GM21515 (cell line): ENCODE data around the gene HFE.
A peak's percentile ranks its signal among the peaks of the same experiment; 100 is the strongest.
"Not testable (repeated sequence)": the region's sequence is repeated elsewhere in the genome, so short reads cannot be mapped to it uniquely, and the experiment has no call there.

ENCODE experiments used
- ATAC-seq: cut with Tn5 transposase; IDR thresholded peaks from one replicate; pipeline ENCODE4 v1.9.1; 2021; ENCODE audit not compliant: unreplicated experiment

Gene HFE

GRCh38 chr6:26087284-26088115 lies at the start of gene HFE:
Gene HFE (plus strand): TSS chr6:26087429. CDS start chr6:26087441, 12 bp downstream.
- no peak for ATAC-seq

GRCh38 chr6:26041946-26042345 lies 45.3 kb upstream of the HFE start:
- ATAC-seq: no peak

- ATAC-seq: peak; percentile 64
Observed at GRCh38 chr6:26043384-26044139, 43.7 kb upstream of the HFE start.

GRCh38 chr6:26044140-26045064 lies 42.8 kb upstream of the HFE start:
- ATAC-seq: peak; percentile 23

- ATAC-seq: peak; percentile 46
Observed at GRCh38 chr6:26045065-26045927, 41.9 kb upstream of the HFE start.

GRCh38 chr6:26045928-26046368 lies 41.3 kb upstream of the HFE start:
- ATAC-seq: no peak

GRCh38 chr6:26047329-26047728 lies 39.9 kb upstream of the HFE start:
- ATAC-seq: not testable (repeated sequence)

- no peak for ATAC-seq
Observed at GRCh38 chr6:26048590-26048989, 38.6 kb upstream of the HFE start.

- ATAC-seq: no peak
Observed at GRCh38 chr6:26051665-26052310, 35.4 kb upstream of the HFE start.

- ATAC-seq: not testable (repeated sequence)
Observed at GRCh38 chr6:26052762-26053250, 34.4 kb upstream of the HFE start.

- no peak for ATAC-seq
Observed at GRCh38 chr6:26053992-26054780, 33.0 kb upstream of the HFE start.

GRCh38 chr6:26054781-26055718 lies 32.2 kb upstream of the HFE start:
- ATAC-seq: peak; percentile 52

GRCh38 chr6:26055719-26056582 lies 31.3 kb upstream of the HFE start:
- ATAC-seq: peak; percentile 64

GRCh38 chr6:26056583-26057350 lies 30.5 kb upstream of the HFE start:
- ATAC-seq: no peak

GRCh38 chr6:26057899-26058298 lies 29.3 kb upstream of the HFE start:
- no peak for ATAC-seq
